Activated CD8-positive, alpha-beta memory T cell treated with anti-CD3 and anti-CD28 coated beads for 1 hour (primary cell): ENCODE data around the gene TBXA2R.
A peak's percentile ranks its signal among the peaks of the same experiment; 100 is the strongest.

ENCODE experiments used
- DNase-seq, 2 donors: peaks; one replicate each; pipeline ENCODE4 v3.0.0-alpha.2; 2020; ENCODE audit warnings: low read depth in 1 of 2; ENCODE audit errors: extremely low read depth in 1 of 2

The TBXA2R gene

DNA sequence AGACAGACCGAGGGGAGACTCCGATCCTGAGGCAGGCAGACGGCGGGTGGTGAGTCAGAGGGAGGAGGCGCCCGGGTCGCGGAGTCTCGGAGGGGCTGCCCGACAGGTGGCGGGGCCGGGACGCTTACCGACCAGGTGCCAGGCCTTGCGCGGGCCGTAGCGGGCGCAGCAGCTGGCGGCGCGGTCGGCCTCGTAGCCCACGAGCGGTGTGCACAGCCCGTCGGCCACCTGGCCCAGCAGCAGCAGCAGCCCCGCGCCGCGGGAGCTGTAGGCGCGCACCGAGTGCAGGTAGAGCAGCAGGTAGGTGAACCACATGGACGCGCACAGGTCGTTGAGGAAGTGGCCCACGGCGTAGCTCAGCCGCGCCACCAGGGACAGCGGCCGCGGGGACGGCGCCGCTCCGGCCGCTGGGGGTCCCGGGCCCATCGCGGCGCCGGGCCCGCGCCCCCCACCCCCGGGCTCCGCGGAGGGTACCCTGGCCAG lies 49.7 kb downstream of the TBXA2R start:
- DNase-seq: peak; percentile 24 to 48

- no peak for DNase-seq
Observed at GRCh38 chr19:3556423-3556977, 50.2 kb downstream of the TBXA2R start.

GRCh38 chr19:3555653-3556422 lies 50.8 kb downstream of the TBXA2R start:
- DNase-seq: no peak

GRCh38 chr19:3554254-3555083 lies 52.2 kb downstream of the TBXA2R start:
- no peak for DNase-seq

DNA sequence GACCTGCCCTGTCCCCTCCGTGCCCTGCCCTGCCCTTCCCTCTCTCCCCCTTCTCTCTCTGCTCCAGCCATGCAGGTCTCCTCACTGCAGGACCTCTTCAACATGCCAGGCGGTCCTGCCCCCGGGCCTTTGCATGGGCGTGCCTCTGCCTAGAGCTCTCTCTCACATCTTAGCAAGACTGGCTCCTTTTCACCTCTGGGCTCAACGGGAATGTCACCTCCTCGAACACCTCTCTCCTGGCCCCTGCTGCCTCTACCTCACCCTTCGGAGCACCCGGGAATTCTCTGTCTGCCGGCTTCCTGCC lies 54.9 kb downstream of the TBXA2R start:
- no peak for DNase-seq

DNA sequence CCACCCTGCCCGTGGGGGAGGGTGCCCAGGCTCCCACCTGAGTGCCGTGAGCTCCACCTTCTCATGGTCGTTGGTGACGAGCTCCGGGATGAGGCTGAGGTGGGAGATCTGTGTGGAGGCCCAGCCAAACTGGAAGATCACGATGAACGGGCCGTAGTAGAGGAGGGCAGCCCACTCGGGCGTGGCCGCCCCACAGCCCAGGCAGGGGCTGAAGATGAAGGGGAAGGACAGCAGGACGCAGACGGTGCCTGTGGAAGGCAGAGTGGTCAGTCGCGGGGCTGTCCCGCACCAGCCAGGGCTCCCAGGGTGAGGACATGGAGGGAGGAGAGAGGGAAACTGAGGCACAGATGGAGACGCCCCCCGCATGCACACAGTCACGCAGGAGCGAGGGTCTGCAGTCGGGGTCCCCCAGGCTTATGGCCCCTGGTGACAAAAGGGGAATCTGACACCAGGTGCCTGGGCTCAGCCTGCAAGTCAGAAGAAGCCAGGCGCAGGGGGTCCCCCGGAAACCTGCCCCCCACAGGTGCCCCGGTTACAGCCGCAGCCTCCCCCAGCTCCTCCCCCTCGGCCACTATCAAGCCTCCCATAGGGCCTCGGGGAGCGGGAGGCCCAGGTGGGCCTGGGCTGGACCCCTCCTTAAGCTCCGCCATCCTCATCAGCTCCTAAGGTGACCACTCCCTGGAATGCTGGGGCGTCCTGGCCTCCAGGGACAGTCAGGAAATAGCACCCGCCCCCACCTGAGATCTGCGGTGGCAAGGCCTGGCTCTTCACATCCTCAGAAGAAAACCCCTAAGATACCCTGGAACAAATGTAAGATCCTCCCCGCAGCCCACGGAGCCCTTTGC lies 55.5 kb downstream of the TBXA2R start:
- no peak for DNase-seq

- DNase-seq: no peak
Observed at GRCh38 chr19:3549816-3550215, 56.9 kb downstream of the TBXA2R start.

DNA sequence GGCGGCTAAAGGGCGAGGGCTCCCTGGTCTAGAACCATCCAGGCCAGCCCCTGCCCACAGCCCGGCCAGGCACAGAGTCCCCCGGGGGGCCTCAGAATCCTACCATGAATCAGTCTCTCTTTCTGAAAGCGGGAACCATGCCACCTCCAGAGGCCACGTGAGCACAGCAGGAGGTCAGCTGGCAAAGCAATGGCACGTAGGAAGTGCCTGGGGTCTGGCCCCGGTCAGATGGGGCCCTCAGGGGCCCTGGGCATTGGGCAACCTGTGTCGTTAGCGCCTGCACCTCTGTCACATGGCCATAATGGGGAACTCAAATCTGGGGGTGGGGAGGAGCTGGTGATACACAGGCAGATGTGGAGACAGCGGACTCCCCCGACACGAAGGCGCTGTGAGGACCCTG lies 58.1 kb downstream of the TBXA2R start:
- DNase-seq: no peak

GRCh38 chr19:3547767-3548282 lies 58.9 kb downstream of the TBXA2R start:
- DNase-seq: no peak

GRCh38 chr19:3547301-3547731 lies 59.4 kb downstream of the TBXA2R start:
- no peak for DNase-seq

- no peak for DNase-seq
Observed at GRCh38 chr19:3546119-3546518, 60.6 kb downstream of the TBXA2R start.

GRCh38 chr19:3545669-3546034 lies 61.0 kb downstream of the TBXA2R start:
- no peak for DNase-seq

DNA sequence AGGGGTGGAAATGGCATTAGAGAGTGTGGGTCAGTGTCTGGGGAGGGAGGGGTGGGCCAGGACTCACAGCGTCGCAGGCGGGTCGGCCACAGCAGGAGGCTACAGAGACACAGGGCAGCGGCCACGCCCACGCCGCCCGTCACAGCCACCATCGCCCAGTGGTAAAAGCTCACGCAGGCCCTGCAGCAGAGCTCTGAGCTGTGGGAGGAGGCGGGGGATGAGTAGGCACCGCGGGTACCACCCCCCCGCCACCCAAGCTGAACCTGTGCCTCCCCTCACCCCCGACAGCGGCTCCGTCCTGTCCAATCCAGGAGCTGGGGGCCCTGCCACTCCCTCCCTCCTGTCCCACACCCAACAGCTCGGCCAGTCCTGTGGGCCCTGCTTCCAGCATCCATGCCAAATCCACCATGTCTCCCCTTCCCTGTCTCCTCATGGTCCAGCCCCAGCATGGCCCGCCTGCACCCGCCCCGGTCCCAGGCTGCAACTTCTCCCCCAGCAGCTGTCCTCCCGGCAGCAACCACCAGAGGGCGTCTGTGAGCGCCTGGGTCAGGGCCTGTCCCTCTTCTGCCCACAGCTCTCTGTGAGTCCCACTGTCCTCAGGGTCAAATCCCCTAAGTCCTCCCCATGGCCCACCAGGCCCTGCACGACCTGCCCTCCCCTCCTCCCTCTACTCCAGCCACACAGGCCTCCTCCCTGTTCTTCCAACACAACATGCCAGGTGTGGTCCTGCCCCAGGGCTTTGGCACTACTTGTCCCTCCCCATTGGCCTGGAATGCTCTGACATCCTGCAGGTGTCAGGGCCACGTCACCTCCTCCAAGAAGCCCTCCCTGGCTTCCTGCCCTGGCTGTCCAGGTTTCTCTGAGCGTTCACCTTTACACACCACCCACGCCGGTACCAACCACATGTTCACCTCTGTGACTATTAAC lies 61.7 kb downstream of the TBXA2R start:
- DNase-seq: peak; percentile 50 to 71
